H1 (cell line): ENCODE data around the gene EFHD1. TPM values are rescaled to one million over a fixed set of nuclear protein-coding genes. Genes with fewer than 3 reads are reported as not detected.
A peak's percentile ranks its signal among the peaks of the same experiment; 100 is the strongest.

ENCODE experiments used
- CTCF ChIA-PET: fragments of 300-600 bp; sonication (Branson Sonifier 250); formaldehyde crosslinking; loops from one replicate; lab custom pipeline; 2021; ENCODE audit not compliant: partially characterized antibody; lab: Charles Lee
- POLR2A ChIA-PET: fragments of 300-600 bp; sonication (Branson Sonifier 250); formaldehyde crosslinking; loops from one replicate; lab custom pipeline; 2021; ENCODE audit warnings: inconsistent platforms; ENCODE audit not compliant: partially characterized antibody; lab: Charles Lee
- DNase-seq, 2 experiments: peaks; one replicate each; pipeline versions ENCODE4 v3.0.0 to v3.0.0-alpha.2; 2010 to 2022; ENCODE audit warnings: low spot score in 2 of 2, low read depth in 1 of 2, mixed read lengths in 1 of 2
- FAIRE-seq: peaks from 2 replicates; lab custom pipeline; 2011; peaks lifted over from hg19 to GRCh38; lab: Jason Lieb, UNC
- H2AFZ ChIP-seq: 2 replicates; pipeline ENCODE4 v1.8.1; 2012; ENCODE audit warnings: low read length, inconsistent platforms
- H2AK5ac ChIP-seq: 2 replicates; pipeline ENCODE4 v1.6.1; 2013; ENCODE audit warnings: low read depth, low read length
- H2BK120ac ChIP-seq: replicated peaks from 2 replicates; pipeline ENCODE3; 2013; ENCODE audit warnings: low read depth, low read length, inconsistent platforms
- H2BK12ac ChIP-seq: 2 replicates; pipeline ENCODE4 v1.6.1; 2013; ENCODE audit warnings: low read depth, low read length
- H2BK15ac ChIP-seq: 2 replicates; pipeline ENCODE4 v1.6.1; 2013; ENCODE audit warnings: low read length
- H2BK20ac ChIP-seq: 2 replicates; pipeline ENCODE4 v1.6.1; 2013; ENCODE audit warnings: low read length
- H2BK5ac ChIP-seq: 2 replicates; pipeline ENCODE4 v1.6.1; 2013; ENCODE audit warnings: low read depth, low read length
- H3K14ac ChIP-seq: 2 replicates; pipeline ENCODE4 v1.6.1; 2013; ENCODE audit warnings: inconsistent platforms; ENCODE audit not compliant: insufficient read length
- H3K18ac ChIP-seq: 2 replicates; pipeline ENCODE4 v1.6.1; 2013; ENCODE audit warnings: low read length; ENCODE audit errors: extremely low read depth
- H3K23ac ChIP-seq: 2 replicates; pipeline ENCODE4 v1.6.1; 2013; ENCODE audit warnings: inconsistent platforms; ENCODE audit not compliant: insufficient read length
- H3K23me2 ChIP-seq: 2 replicates; pipeline ENCODE4 v1.6.1; 2013; ENCODE audit warnings: low read depth, low read length
- H3K27ac ChIP-seq: 2 replicates; pipeline ENCODE4 v1.6.1; 2011; ENCODE audit warnings: low read depth, low read length, inconsistent platforms
- H3K27me3 ChIP-seq, 4 experiments: replicated peaks in 1 of 4; 1 replicate in 1 of 4; 2 replicates in 3 of 4; pipeline versions ENCODE4 v1.6.1 to v1.8.1; 2011 to 2013; ENCODE audit warnings: low read length in 3 of 4, mild to moderate bottlenecking in 3 of 4, inconsistent platforms in 2 of 4, mixed read lengths in 2 of 4, moderate library complexity in 1 of 4; ENCODE audit not compliant: control insufficient read depth in 3 of 4, insufficient read depth in 3 of 4; ENCODE audit errors: extremely low read depth in 1 of 4
- H3K36me3 ChIP-seq, 4 experiments: 2 replicates each; pipeline versions ENCODE4 v1.6.1 to v1.8.1; 2011 to 2013; ENCODE audit warnings: mild to moderate bottlenecking in 4 of 4, low read length in 3 of 4, moderate library complexity in 2 of 4, control low read depth in 1 of 4, inconsistent platforms in 1 of 4; ENCODE audit not compliant: insufficient read depth in 4 of 4, control insufficient read depth in 2 of 4
- H3K4ac ChIP-seq: replicated peaks from 2 replicates; pipeline ENCODE3; 2013; ENCODE audit warnings: low read length, low read depth, mixed read lengths, inconsistent platforms; ENCODE audit not compliant: insufficient read length
- H3K4me1 ChIP-seq, 4 experiments: replicated peaks in 1 of 4; 1 replicate in 1 of 4; 2 replicates in 3 of 4; pipeline versions ENCODE4 v1.6.1 to v1.8.1; 2011 to 2013; ENCODE audit warnings: low read length in 3 of 4, inconsistent platforms in 2 of 4, mixed read lengths in 1 of 4; ENCODE audit not compliant: insufficient read depth in 4 of 4, control insufficient read depth in 3 of 4
- H3K4me2 ChIP-seq, 2 experiments: 2 replicates each; pipeline versions ENCODE4 v1.6.1 to v1.8.1; 2011 to 2013; ENCODE audit warnings: low read depth in 2 of 2, low read length in 2 of 2, control low read depth in 1 of 2, inconsistent platforms in 1 of 2, mild to moderate bottlenecking in 1 of 2; ENCODE audit not compliant: insufficient read depth in 1 of 2
- H3K4me3 ChIP-seq, 4 experiments: fragments of 200-600, 300-600 bp in 1 of 4; sonication (generic), shearing (Covaris generic), sonication (Bioruptor Twin) in 1 of 4; 2 replicates each; pipeline versions ENCODE4 v1.5.1 to v1.8.1; 2011 to 2016; ENCODE audit warnings: low read length in 4 of 4, low read depth in 3 of 4, control low read depth in 2 of 4, inconsistent platforms in 2 of 4, mild to moderate bottlenecking in 2 of 4, mixed read lengths in 1 of 4, moderate library complexity in 1 of 4; ENCODE audit not compliant: insufficient read depth in 2 of 4; ENCODE audit errors: extremely low read depth in 1 of 4
- H3K56ac ChIP-seq: replicated peaks from 2 replicates; pipeline ENCODE3; 2013; ENCODE audit warnings: low read depth, mild to moderate bottlenecking, mixed read lengths, low read length, inconsistent platforms; ENCODE audit not compliant: insufficient read length
- H3K79me1 ChIP-seq: 2 replicates; pipeline ENCODE4 v1.6.1; 2013; ENCODE audit warnings: low read depth, low read length, control low read depth
- H3K79me2 ChIP-seq, 2 experiments: 2 replicates each; pipeline versions ENCODE4 v1.6.1 to v1.8.1; 2012 to 2013; ENCODE audit warnings: low read length in 2 of 2, mild to moderate bottlenecking in 2 of 2, inconsistent platforms in 1 of 2; ENCODE audit not compliant: insufficient read depth in 2 of 2, control insufficient read depth in 1 of 2
- H3K9ac ChIP-seq, 4 experiments: replicated peaks in 1 of 4; 1 replicate in 1 of 4; 2 replicates in 3 of 4; pipeline versions ENCODE4 v1.6.1 to v1.8.1; 2011 to 2013; ENCODE audit warnings: low read depth in 3 of 4, low read length in 3 of 4, control low read depth in 2 of 4, mild to moderate bottlenecking in 2 of 4, moderate library complexity in 2 of 4, inconsistent platforms in 1 of 4; ENCODE audit errors: extremely low read depth in 1 of 4
- H3K9me3 ChIP-seq, 2 experiments: 2 replicates each; pipeline versions ENCODE4 v1.6.1 to v1.8.1; 2012 to 2013; ENCODE audit warnings: mild to moderate bottlenecking in 2 of 2, moderate library complexity in 2 of 2, control low read depth in 1 of 2, inconsistent platforms in 1 of 2, low read depth in 1 of 2, low read length in 1 of 2, mixed read lengths in 1 of 2; ENCODE audit not compliant: insufficient read depth in 2 of 2
- H4K20me1 ChIP-seq, 2 experiments: replicated peaks in 1 of 2; 2 replicates each; pipeline versions ENCODE3 to v1.8.1; 2011 to 2013; ENCODE audit warnings: inconsistent platforms in 2 of 2, low read length in 2 of 2, mild to moderate bottlenecking in 1 of 2; ENCODE audit not compliant: insufficient read depth in 2 of 2, control insufficient read depth in 1 of 2
- H4K5ac ChIP-seq: 2 replicates; pipeline ENCODE4 v1.6.1; 2013; ENCODE audit warnings: low read length, low read depth, mixed read lengths, inconsistent platforms; ENCODE audit not compliant: insufficient read length
- H4K8ac ChIP-seq: 2 replicates; pipeline ENCODE4 v1.8.0; 2013; ENCODE audit warnings: mild to moderate bottlenecking, moderate library complexity, low read length, inconsistent platforms; ENCODE audit not compliant: insufficient read depth; ENCODE audit errors: extremely low read depth
- H4K91ac ChIP-seq: replicated peaks from 2 replicates; pipeline ENCODE3; 2013; ENCODE audit warnings: low read length, mixed read lengths, inconsistent platforms; ENCODE audit not compliant: insufficient read length
- EZH2 ChIP-seq: fragments of 200-600 bp; sonication (generic); IDR thresholded peaks from 2 replicates; pipeline ENCODE4 v1.7.1; 2012; ENCODE audit warnings: low read depth, mild to moderate bottlenecking, moderate library complexity, low read length, inconsistent platforms; ENCODE audit not compliant: severe bottlenecking
- MAFK ChIP-seq: IDR thresholded peaks from 2 replicates; pipeline ENCODE4 v1.6.1; 2012; ENCODE audit warnings: low read depth, mild to moderate bottlenecking, improper control_type of control experiment, low read length
- WGBS, 2 experiments: shearing (Covaris generic) in 1 of 2; methylation state at CpG; one replicate each; pipeline versions ENCODE4 v1.1.6 to v1.1.7; 2013 to 2015; ENCODE audit warnings: low lambda C conversion rate in 2 of 2, mixed read lengths in 2 of 2, inconsistent platforms in 1 of 2, low coverage in 1 of 2, missing lambda C conversion rate in 1 of 2; ENCODE audit not compliant: insufficient replicate concordance in 2 of 2, insufficient coverage in 1 of 2, insufficient read length in 1 of 2; ENCODE audit errors: extremely low coverage in 1 of 2, missing lambda C conversion rate in 1 of 2; 5-methylcytosine and 5-hydroxymethylcytosine counted together
- polyA plus RNA-seq, 7 experiments: library from polyadenylated mRNA; depleted of rRNA in 3 of 7; stranded (reverse) in 5 of 7; unstranded in 2 of 7; fragments of >200 nt in 5 of 7; fragments of 200-250 nt in 2 of 7; gene quantifications; 1 replicate in 5 of 7; 2 replicates in 1 of 7; 4 replicates in 1 of 7; pipeline versions ENCODE4 v1.2.1 to v1.2.3, GENCODE V29; 2011 to 2013; ENCODE audit warnings: missing spikeins in 2 of 7, mixed read lengths in 2 of 7
- total RNA-seq: library from RNA; stranded (reverse); fragmentation: NEBNext Ultra II Directional; extraction: Animal tissue kit (Norgen Biotek cat#: 25700); gene quantifications from 2 replicates; pipeline ENCODE4 v1.2.1, GENCODE V29; 2021

EFHD1 gene
- total and polyA plus RNA-seq, 2 of the 8 experiments (the other 6 are each of a cell fraction or from before 2014, with no cell fraction given): 3.4 to 4.5 TPM

GRCh38 chr2:232598293-232598692 is 35.1 kb upstream of the EFHD1 start:
- Histone ChIP-seq H2BK120ac (no peak overlapping the region), H3K4me1 (0 out of 7 replicates have a peak, but pooled peaks cover 0 to 2% (median 0%) of the 10 kb centered on the region in 4 experiments), H2BK20ac (no peak overlapping the region), H3K9ac (no peak overlapping the region), H4K20me1 (no peaks in the 10 kb centered on the region), H3K9me3 (no peaks in the 10 kb centered on the region), H3K14ac (no peak overlapping the region), H4K91ac (no peak overlapping the region), H3K4me3 (no peak overlapping the region), H3K4me2 (no peak overlapping the region), H2AK5ac (no peak overlapping the region), H2BK15ac (no peak overlapping the region), H3K79me1 (no peaks in the 10 kb centered on the region), H3K18ac (no peak overlapping the region), H3K23me2 (no peaks in the 10 kb centered on the region), H2BK5ac (no peak overlapping the region), H2BK12ac (no peak overlapping the region), H2AFZ (no peak overlapping the region), H3K79me2 (no peaks in the 10 kb centered on the region), H3K23ac (no peak overlapping the region), H4K5ac (no peak overlapping the region), H3K4ac (no peak overlapping the region), H3K56ac (no peak overlapping the region), H4K8ac (no peak overlapping the region), H3K27me3 (no peaks in the 10 kb centered on the region; a peak in 1 of 7 replicates), H3K36me3 (no peaks in the 10 kb centered on the region), H3K27ac (no peak overlapping the region)
- CTCF ChIA-PET: interaction anchor here (1.6 kb wide), 1 partner anchor 12 kb away, joined by 7 read pairs; no protein-coding TSS in a partner anchor
- no peak for FAIRE-seq
- DNase-seq: no peak
- WGBS, 2 experiments: 91% methylated on average over 4 of the region's 4 CpGs; no CpG with 5 or more reads in 1 of the 2 experiments
- peak; percentile 60; the same call in 1 of the 2 replicates for TF ChIP-seq MAFK
- TF ChIP-seq EZH2: no peak
- POLR2A ChIA-PET: interaction anchor here (0.7 kb wide), 1 partner anchor 12 kb away, joined by 3 read pairs; no protein-coding TSS in a partner anchor
